Stimulated activated CD8-positive, alpha-beta memory T cell treated with anti-CD3 and anti-CD28 coated beads, Interleukin-15, amount 100 ng/mL, for 24 hours (primary cell): ENCODE measurements around the gene ABCC3.

Experiments
- DNase-seq: peaks from one replicate; pipeline ENCODE4 v3.0.0-alpha.2; 2020; ENCODE audit warnings: low read depth

ABCC3 gene

DNA sequence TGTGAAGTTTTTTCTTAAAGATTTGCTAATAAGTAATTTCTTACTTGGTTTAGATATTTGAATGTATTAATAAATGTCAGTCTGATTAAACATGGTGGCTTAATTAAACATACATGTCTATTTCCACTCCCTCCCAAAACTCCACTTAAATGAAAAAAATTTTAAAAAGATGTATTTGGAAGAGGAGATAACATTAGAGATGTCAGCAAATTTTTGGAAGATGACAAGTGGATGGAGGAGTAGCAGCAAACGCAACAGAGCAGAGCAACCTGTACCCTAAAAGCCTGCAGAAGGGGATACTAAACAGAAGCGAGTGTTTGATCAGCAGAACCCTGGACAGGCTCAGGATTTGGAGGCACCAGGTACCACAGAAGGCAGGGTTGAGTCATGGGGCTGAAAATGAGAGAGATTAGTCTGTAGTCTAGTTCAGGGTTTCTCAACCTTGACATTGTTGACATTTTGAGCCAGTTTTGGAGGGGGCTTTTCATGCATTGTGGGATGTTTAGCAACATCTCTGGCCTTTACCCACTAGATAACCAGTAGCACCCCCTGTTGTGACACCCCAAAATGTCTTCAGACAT, 102.5 kb downstream of the ABCC3 start:
- no peak for DNase-seq

DNA sequence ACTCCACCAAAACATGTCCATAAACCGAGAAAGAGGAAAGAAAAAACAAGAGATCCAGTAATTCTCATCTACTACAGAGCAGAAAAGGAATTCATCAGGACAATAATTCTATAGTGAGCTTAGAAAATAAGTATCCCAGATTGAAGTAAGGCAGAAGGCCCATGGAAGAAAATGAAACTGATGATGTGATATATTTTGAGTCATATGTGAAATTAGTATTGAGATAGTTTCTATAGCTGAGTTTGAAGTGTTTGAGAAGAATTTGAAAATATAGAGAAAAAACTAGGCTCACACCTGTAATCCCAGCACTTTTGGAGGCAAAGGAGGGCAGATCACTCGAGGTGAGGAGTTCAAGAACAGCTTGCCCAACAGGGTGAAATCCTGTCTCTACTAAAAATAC, 104.4 kb downstream of the ABCC3 start:
- no peak for DNase-seq
